Natural killer cell (primary cell): Measurements from ENCODE around the gene IRGQ. TPM values are rescaled to one million over a fixed set of nuclear protein-coding genes. Genes with fewer than 3 reads are reported as not detected.

ENCODE experiments used
- ATAC-seq, 3 donors: fragments of 150-1000 bp in 2 of 3; fragments of 200-7000 bp in 1 of 3; cut with Tn5 transposase; 1 replicate in 1 of 3; 2 replicates in 2 of 3; pipeline ENCODE4 v1.10.0; 2021; ENCODE audit warnings: mild to moderate bottlenecking in 2 of 3, moderate library complexity in 2 of 3
- DNase-seq, 2 donors: peaks; one replicate each; pipeline versions ENCODE4 v3.0.0 to v3.0.0-alpha.2; 2013 to 2021; ENCODE audit warnings: mixed read lengths in 1 of 2
- H3K27ac ChIP-seq: one replicate; pipeline ENCODE4 v1.5.1; 2013; ENCODE audit warnings: mild to moderate bottlenecking, low read length
- H3K27me3 ChIP-seq: one replicate; pipeline ENCODE4 v1.6.1; 2013; ENCODE audit warnings: low read length; ENCODE audit not compliant: control insufficient read depth, insufficient read depth
- H3K36me3 ChIP-seq: one replicate; pipeline ENCODE4 v1.6.1; 2013; ENCODE audit warnings: low read length; ENCODE audit not compliant: control insufficient read depth, insufficient read depth
- H3K4me1 ChIP-seq: one replicate; pipeline ENCODE4 v1.6.1; 2013; ENCODE audit warnings: low read length; ENCODE audit not compliant: control insufficient read depth, insufficient read depth
- H3K4me3 ChIP-seq: one replicate; pipeline ENCODE4 v1.5.1; 2013; ENCODE audit warnings: low read length
- H3K9me3 ChIP-seq: one replicate; pipeline ENCODE4 v1.6.1; 2013; ENCODE audit warnings: low read length; ENCODE audit not compliant: control insufficient read depth, insufficient read depth
- H3K27ac Mint-ChIP-seq, 2 donors: one replicate each; pipeline ENCODE4 v1.8.0; 2022; ENCODE audit warnings: mild to moderate bottlenecking in 2 of 2, mixed read lengths in 2 of 2, moderate library complexity in 1 of 2
- H3K27me3 Mint-ChIP-seq, 2 donors: one replicate each; pipeline ENCODE4 v1.8.0; 2022; ENCODE audit warnings: low read depth in 2 of 2, mixed read lengths in 2 of 2
- H3K36me3 Mint-ChIP-seq: one replicate; pipeline ENCODE4 v1.8.0; 2022; ENCODE audit warnings: mixed read lengths
- H3K4me1 Mint-ChIP-seq, 2 donors: one replicate each; pipeline ENCODE4 v1.8.0; 2022; ENCODE audit warnings: mixed read lengths in 2 of 2
- H3K4me3 Mint-ChIP-seq: one replicate; pipeline ENCODE4 v1.8.0; 2022; ENCODE audit warnings: mild to moderate bottlenecking, moderate library complexity, mixed read lengths
- H3K9me3 Mint-ChIP-seq, 2 donors: one replicate each; pipeline ENCODE4 v1.8.0; 2022; ENCODE audit warnings: mixed read lengths in 2 of 2
- CTCF ChIP-seq: fragments of 200-600 bp; IDR thresholded peaks from one replicate; pipeline ENCODE4 v1.8.0; 2022; ENCODE audit warnings: antibody characterized with exemption
- WGBS: methylation state at CpG from one replicate; pipeline ENCODE4 v1.1.7; 2013; ENCODE audit warnings: missing lambda C conversion rate; ENCODE audit not compliant: insufficient coverage; 5-methylcytosine and 5-hydroxymethylcytosine counted together
- intact Hi-C: fragments of 100-400 bp; cut with micrococcal nuclease; formaldehyde crosslinking; loops from one replicate; pipeline ENCODE4 v1.14.2; 2022
- total RNA-seq, 4 donors: library from RNA; stranded (reverse); fragments of 120-200 nt in 1 of 4; gene quantifications; one replicate each; pipeline versions ENCODE4 v1.2.3 to v1.2.4, GENCODE V29; 2013 to 2022

IRGQ gene
- total RNA-seq, 3 donors from 2014 or later (not counting 1 experiment from before 2014, with no cell fraction given): 28.5 to 43.7 (median 32.2) TPM

- peak overlapping the region in 1 of 2 donors; percentile 29 for H3K27ac Mint-ChIP-seq
- H3K4me3 Mint-ChIP-seq: no peak overlapping the region
- Histone ChIP-seq H3K27me3 (no peaks in the 10 kb centered on the region), H3K36me3 (peaks cover 5% of the 10 kb centered on the region), H3K27ac (no peak overlapping the region), H3K4me1 (peaks cover 10% of the 10 kb centered on the region), H3K4me3 (no peak overlapping the region), H3K9me3 (no peaks in the 10 kb centered on the region)
- H3K27me3 Mint-ChIP-seq: no peaks in the 10 kb centered on the region
- 82% methylated on average over 5 of the region's 5 CpGs for WGBS
- H3K36me3 Mint-ChIP-seq: no peaks in the 10 kb centered on the region
- no peak for DNase-seq
- ATAC-seq: no peak
- no peak for TF ChIP-seq CTCF
- H3K9me3 Mint-ChIP-seq: no peaks in the 10 kb centered on the region
- peaks cover 27 to 36% of the 10 kb centered on the region in 2 donors for H3K4me1 Mint-ChIP-seq
- intact Hi-C loops: no loop called here
These were observed 26.3 kb downstream of the IRGQ start for GRCh38 chr19:43569657-43570056.

GRCh38 chr19:43564800-43565199 lies 31.1 kb downstream of the IRGQ start:
- H3K9me3 ChIP-seq: no peaks in the 10 kb centered on the region
- H3K36me3 ChIP-seq: no peaks in the 10 kb centered on the region
- DNase-seq (peak in 1 of 2 donors; percentile 28), ATAC-seq (no peak)
- H3K4me3 Mint-ChIP-seq: no peak overlapping the region
- peaks cover 50 to 54% of the 10 kb centered on the region in 2 donors for H3K4me1 Mint-ChIP-seq
- TF ChIP-seq CTCF: no peak
- H3K27ac Mint-ChIP-seq: peak overlapping the region; percentile 89 to 96
- intact Hi-C loops: no loop called here
- no peak overlapping the region for H3K27ac ChIP-seq
- no peaks in the 10 kb centered on the region for H3K27me3 ChIP-seq
- no peaks in the 10 kb centered on the region for H3K9me3 Mint-ChIP-seq
- WGBS: 68% methylated on average over 9 of the region's 9 CpGs
- H3K4me3 ChIP-seq: no peak overlapping the region
- no peaks in the 10 kb centered on the region for H3K27me3 Mint-ChIP-seq
- no peaks in the 10 kb centered on the region for H3K36me3 Mint-ChIP-seq
- H3K4me1 ChIP-seq: peaks cover 44% of the 10 kb centered on the region

GRCh38 chr19:43563816-43564457 lies 32.0 kb downstream of the IRGQ start:
- Histone ChIP-seq H3K4me1 (peaks cover 44% of the 10 kb centered on the region), H3K27me3 (no peaks in the 10 kb centered on the region), H3K4me3 (no peak overlapping the region), H3K9me3 (no peaks in the 10 kb centered on the region), H3K27ac (peak overlapping the region; percentile 96), H3K36me3 (peaks cover 3% of the 10 kb centered on the region)
- Mint-ChIP-seq H3K9me3 (no peaks in the 10 kb centered on the region), H3K4me1 (peaks cover 50 to 54% of the 10 kb centered on the region in 2 donors), H3K27me3 (no peaks in the 10 kb centered on the region), H3K4me3 (peak overlapping the region; percentile 33), H3K36me3 (no peaks in the 10 kb centered on the region), H3K27ac (peak overlapping the region; percentile 89 to 96)
- WGBS: 85% methylated on average over 10 of the region's 10 CpGs
- DNase-seq (no peak), ATAC-seq (no peak)
- intact Hi-C loops: loop anchor here (2.0 kb wide), 1 partner anchor 31 kb away; the partner anchor contains the start of gene ZNF575
- TF ChIP-seq CTCF: no peak
